ENCODE results near the gene HEXD. TPM values are rescaled to one million over a fixed set of nuclear protein-coding genes. Genes with fewer than 3 reads are reported as not detected.
A peak's percentile ranks its signal among the peaks of the same experiment; 100 is the strongest.

HEXD gene
- total and polyA plus RNA-seq, 5 donors: 13.6 to 24.4 (median 19.4) TPM

DNA sequence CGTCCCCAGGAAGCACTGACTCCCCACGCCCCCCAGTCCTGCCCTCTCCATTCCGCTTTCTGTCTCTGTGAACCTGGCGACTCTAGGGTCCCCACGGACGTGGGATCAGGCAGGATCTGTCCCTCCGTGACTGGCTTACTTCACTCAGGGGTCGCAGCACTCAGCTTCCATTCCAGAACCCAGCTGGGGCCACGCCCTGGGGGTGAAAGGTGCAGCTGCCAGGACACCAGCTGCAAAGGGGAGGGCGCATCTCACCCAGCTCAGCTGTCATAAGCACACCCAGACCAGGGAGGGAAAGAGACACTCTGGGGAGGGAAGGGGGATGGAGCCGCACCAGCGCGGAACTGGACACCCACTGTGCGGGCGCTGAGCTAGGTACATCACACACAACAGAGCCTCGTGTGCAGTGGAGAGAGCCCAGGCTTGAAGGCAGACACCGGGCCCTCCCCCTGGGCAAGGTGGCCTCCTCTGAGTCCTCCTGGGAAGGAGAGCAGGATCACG, 18.5 kb upstream of the HEXD start:
- H3K4me3 ChIP-seq (ENCODE audit: low read length): no peak overlapping the region
- no peaks in the 10 kb centered on the region for H3K9me3 ChIP-seq (ENCODE audit: control insufficient read depth, low read length)
- WGBS: 87% methylated on average over 18 of the region's 18 CpGs
- intact Hi-C loops (cut with DNase I): no loop called here
- ATAC-seq (no peak), DNase-seq (peak in 2 of 3 donors; percentile 22 to 42)
- H3K27ac ChIP-seq (ENCODE audit: low read length): no peak overlapping the region
- H3K4me1 ChIP-seq (ENCODE audit: control insufficient read depth, insufficient read depth, low read length): no peaks in the 10 kb centered on the region
- H3K27me3 ChIP-seq (ENCODE audit: control insufficient read depth, insufficient read depth): no peaks in the 10 kb centered on the region

DNA sequence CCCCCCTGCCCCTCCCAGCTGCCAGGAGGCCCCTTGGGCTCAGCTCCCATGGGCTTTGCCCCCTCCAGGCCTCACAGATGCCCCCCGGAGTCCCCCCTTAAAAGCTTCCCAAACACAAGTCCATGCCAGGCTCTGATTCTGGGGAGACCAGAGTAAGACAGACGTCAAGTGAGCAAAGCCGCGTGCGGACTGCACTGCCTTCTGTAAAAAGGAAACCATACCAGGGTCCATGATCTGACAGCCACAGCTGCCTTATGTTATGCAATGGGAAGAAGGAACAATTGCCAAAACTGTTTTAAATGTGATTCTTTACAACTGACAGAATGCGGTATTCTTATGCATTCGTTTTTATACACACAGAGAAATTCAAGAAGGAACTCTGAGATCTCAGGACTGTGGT, 17.9 kb upstream of the HEXD start:
- H3K27ac ChIP-seq (ENCODE audit: low read length): no peak overlapping the region
- no peaks in the 10 kb centered on the region for H3K9me3 ChIP-seq (ENCODE audit: control insufficient read depth, low read length)
- intact Hi-C loops (cut with DNase I): no loop called here
- no peaks in the 10 kb centered on the region for H3K27me3 ChIP-seq (ENCODE audit: control insufficient read depth, insufficient read depth)
- WGBS: 71% methylated on average over 7 of the region's 7 CpGs
- no peak overlapping the region for H3K4me3 ChIP-seq (ENCODE audit: low read length)
- peak in 1 of 3 donors; percentile 47 for DNase-seq
- no peak for ATAC-seq
- H3K4me1 ChIP-seq (ENCODE audit: control insufficient read depth, insufficient read depth, low read length): no peaks in the 10 kb centered on the region

DNA sequence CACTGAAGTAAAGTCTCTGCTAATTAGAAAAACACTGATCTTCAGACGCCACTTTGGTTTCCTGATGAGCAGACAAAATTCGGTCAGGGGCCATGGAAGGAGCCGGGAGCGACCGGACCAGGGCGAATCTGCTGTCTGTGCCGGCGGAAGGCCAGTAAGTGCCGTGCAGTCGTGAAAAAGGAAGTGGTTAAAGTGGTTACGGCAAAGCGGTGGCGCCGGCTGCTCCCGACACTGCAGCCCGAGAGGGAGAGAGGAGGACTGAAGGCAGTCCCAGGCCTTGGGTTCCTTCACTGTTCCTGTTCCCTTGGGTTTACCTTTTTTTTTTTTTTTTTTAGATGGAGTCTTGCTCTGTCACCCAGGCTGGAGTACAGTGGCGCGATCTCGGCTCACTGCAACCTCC, 17.3 kb upstream of the HEXD start:
- DNase-seq (peak in 2 of 3 donors; percentile 74 to 80), ATAC-seq (no peak)
- intact Hi-C loops (cut with DNase I): no loop called here
- no peaks in the 10 kb centered on the region for H3K27me3 ChIP-seq (ENCODE audit: control insufficient read depth, insufficient read depth)
- H3K9me3 ChIP-seq (ENCODE audit: control insufficient read depth, low read length): no peaks in the 10 kb centered on the region
- no peak overlapping the region for H3K4me3 ChIP-seq (ENCODE audit: low read length)
- no peak overlapping the region for H3K27ac ChIP-seq (ENCODE audit: low read length)
- whole genome bisulfite sequencing: 85% methylated on average over 19 of the region's 19 CpGs
- no peaks in the 10 kb centered on the region for H3K4me1 ChIP-seq (ENCODE audit: control insufficient read depth, insufficient read depth, low read length)

DNA sequence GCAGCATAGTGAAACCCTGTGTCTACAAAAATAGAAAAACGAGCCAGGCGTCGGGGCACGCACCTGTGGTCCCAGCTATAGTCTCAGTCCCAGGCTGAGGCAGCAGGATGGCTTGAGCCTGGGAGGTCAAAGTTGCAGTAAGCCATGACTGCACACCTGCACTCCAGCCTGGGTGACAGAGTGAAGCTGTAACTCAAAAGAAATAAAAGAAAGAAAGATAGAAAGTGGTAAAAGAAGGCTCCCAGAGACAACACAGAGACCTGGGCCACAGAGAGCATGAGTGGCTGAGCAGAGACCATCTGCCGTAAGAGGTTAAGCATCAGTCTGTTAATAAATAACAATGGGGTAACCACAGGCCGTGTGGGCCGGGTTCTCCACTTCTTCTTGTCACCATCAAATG, 15.3 kb upstream of the HEXD start:
- no peak overlapping the region for H3K27ac ChIP-seq (ENCODE audit: low read length)
- ATAC-seq (no peak), DNase-seq (no peak)
- H3K27me3 ChIP-seq (ENCODE audit: control insufficient read depth, insufficient read depth): no peaks in the 10 kb centered on the region
- WGBS: 89% methylated on average over 7 of the region's 7 CpGs
- no peak overlapping the region for H3K4me3 ChIP-seq (ENCODE audit: low read length)
- intact Hi-C loops (cut with DNase I): no loop called here
- no peaks in the 10 kb centered on the region for H3K9me3 ChIP-seq (ENCODE audit: control insufficient read depth, low read length)
- no peaks in the 10 kb centered on the region for H3K4me1 ChIP-seq (ENCODE audit: control insufficient read depth, insufficient read depth, low read length)

DNA sequence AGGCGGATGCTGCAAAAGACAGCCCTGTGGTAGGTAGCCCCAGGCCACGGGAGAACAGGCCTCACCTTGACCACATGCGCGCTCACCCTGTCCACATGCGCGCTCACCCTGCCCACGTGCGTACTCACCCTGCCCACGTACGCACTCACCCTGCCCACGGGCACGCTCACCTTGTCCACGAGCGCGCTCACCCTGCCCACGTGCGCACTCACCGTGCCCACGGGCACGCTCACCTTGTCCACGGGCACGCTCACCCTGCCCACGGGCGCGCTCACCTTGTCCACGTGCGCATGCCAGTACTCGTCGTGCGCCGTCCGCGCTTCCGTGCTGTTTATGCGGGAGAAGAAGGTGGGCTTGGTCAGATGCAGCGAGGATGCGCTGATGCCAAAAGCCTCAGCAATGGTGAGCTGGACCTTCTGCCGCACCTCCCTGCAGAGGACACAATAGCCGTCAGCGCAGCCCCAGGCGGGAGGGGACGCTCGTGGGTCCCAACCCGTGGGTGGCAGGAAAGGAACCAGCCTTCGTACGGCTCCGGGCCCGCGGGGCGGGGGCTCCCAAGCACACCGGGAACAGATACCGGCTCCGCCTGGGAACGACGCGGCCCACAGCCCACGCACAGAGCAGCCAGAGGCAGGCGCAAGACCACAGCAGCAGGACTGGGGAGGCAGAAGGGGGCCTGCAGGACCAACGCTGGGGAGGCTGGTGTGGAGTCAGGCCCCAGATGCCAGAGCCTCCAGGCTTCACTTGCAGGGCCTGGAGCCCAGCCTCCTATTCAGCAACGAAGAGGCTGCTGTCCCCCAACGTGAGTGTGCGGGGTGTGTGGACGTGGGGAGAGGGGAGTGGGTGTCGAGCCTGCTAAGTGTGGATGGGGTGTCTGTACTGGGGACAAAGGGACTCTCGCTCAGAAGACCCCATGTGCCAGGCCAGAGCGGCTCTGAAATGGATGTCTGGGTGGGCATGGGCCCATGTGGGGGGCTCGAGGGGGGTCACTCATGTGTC, 14.2 kb upstream of the HEXD start:
- Histone ChIP-seq H3K4me1 (ENCODE audit: control insufficient read depth, insufficient read depth, low read length) (no peaks in the 10 kb centered on the region), H3K4me3 (ENCODE audit: low read length) (no peak overlapping the region), H3K9me3 (ENCODE audit: control insufficient read depth, low read length) (no peaks in the 10 kb centered on the region), H3K27me3 (ENCODE audit: control insufficient read depth, insufficient read depth) (no peaks in the 10 kb centered on the region), H3K27ac (ENCODE audit: low read length) (no peak overlapping the region)
- ATAC-seq (peak in 1 of 2 donors; percentile 12), DNase-seq (peak in 1 of 3 donors; percentile 40)
- intact Hi-C loops (cut with DNase I): no loop called here
- 95% methylated on average over 67 of the region's 67 CpGs for WGBS

DNA sequence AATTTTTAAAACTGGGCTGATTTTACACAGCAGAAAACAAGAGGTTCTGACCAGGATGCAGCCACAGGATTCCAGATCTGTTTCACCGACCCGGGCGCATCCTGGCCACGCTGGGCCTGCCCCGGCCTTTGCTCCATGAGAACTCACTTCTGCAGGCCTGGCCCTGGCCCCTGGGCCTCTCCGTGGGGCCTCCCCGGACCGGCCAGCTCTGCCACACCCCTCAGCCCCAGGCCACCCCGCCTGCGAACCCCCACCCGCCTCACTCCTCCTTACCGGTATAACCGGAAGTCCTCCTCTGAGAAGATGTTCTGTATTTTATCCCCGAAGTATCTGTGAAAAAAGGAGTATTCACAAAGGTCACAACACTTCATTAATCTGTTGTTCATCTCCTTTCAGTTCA, 13.1 kb upstream of the HEXD start:
- intact Hi-C loops (cut with DNase I): loop anchor here in 1 of 4 donors (5.0 kb wide), 1 partner anchor 48 kb away; the partner anchor contains the start of gene TEX19
- Histone ChIP-seq H3K9me3 (ENCODE audit: control insufficient read depth, low read length) (no peaks in the 10 kb centered on the region), H3K4me3 (ENCODE audit: low read length) (no peak overlapping the region), H3K4me1 (ENCODE audit: control insufficient read depth, insufficient read depth, low read length) (no peaks in the 10 kb centered on the region), H3K27ac (ENCODE audit: low read length) (no peak overlapping the region), H3K27me3 (ENCODE audit: control insufficient read depth, insufficient read depth) (no peaks in the 10 kb centered on the region)
- 92% methylated on average over 14 of the region's 14 CpGs for WGBS
- ATAC-seq (no peak), DNase-seq (no peak)

DNA sequence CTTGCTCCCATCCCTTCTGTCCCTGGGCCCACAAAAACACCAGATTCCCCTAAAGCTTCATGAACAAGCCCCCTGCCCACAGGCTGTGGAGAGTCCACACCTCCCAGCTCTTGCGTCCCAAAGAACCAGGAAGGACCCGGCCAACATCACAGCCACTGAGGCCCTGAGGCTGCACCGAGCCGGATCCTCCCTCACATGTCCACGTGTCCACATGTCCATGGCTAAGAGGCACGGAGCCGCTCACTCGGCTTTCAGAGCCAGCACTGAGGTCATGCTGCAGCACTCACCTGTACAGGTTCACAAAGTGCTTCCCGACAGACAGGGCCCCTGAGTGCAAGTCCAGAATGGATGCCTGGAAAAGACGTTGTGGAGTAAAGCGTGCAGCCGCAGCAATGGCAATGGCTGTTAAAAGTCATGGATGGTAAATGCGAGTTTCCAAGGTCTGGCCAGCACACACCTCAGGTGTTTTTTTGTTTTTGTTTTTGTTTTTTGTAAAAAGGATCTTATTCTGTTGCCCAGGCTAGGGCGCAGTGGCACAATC, 11.9 kb upstream of the HEXD start:
- ATAC-seq: no peak
- WGBS: 94% methylated on average over 14 of the region's 14 CpGs
- no peak overlapping the region for H3K4me3 ChIP-seq (ENCODE audit: low read length)
- no peak overlapping the region for H3K27ac ChIP-seq (ENCODE audit: low read length)
- H3K27me3 ChIP-seq (ENCODE audit: control insufficient read depth, insufficient read depth): no peaks in the 10 kb centered on the region
- no peaks in the 10 kb centered on the region for H3K9me3 ChIP-seq (ENCODE audit: control insufficient read depth, low read length)
- H3K4me1 ChIP-seq (ENCODE audit: control insufficient read depth, insufficient read depth, low read length): no peaks in the 10 kb centered on the region
- intact Hi-C loops (cut with DNase I): loop anchor here in 1 of 4 donors (5.0 kb wide), 1 partner anchor 49 kb away; the partner anchor contains the start of gene TEX19
- no peak for DNase-seq

DNA sequence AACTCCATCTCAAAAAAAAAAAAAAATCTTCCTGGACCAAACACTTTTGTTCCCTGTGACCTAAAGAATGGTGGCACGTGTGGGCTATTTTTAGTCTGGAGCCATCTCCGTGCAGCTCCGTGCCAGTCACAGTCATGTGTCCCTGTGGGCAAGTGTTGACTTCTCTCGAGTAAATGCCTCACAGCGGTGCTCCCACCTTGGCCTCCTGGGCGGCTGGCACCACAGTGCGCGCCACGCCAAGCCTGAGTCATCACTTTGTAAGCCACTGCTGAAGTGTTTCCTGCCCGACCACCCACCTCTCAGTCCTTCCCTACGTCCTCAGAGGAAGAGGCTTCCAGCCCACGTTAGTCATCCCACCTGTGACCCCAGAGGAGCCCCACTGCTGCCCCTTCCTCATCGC, 10.9 kb upstream of the HEXD start:
- Histone ChIP-seq H3K4me1 (ENCODE audit: control insufficient read depth, insufficient read depth, low read length) (no peaks in the 10 kb centered on the region), H3K27me3 (ENCODE audit: control insufficient read depth, insufficient read depth) (no peaks in the 10 kb centered on the region), H3K4me3 (ENCODE audit: low read length) (no peak overlapping the region), H3K27ac (ENCODE audit: low read length) (peak overlapping the region; percentile 37), H3K9me3 (ENCODE audit: control insufficient read depth, low read length) (no peaks in the 10 kb centered on the region)
- ATAC-seq (peak; percentile 69 to 89), DNase-seq (peak in 2 of 3 donors; percentile 43 to 71)
- WGBS: 62% methylated on average over 13 of the region's 13 CpGs
- intact Hi-C loops (cut with DNase I): loop anchor here in 1 of 4 donors (5.0 kb wide), 1 partner anchor 50 kb away; the partner anchor contains the start of gene TEX19

DNA sequence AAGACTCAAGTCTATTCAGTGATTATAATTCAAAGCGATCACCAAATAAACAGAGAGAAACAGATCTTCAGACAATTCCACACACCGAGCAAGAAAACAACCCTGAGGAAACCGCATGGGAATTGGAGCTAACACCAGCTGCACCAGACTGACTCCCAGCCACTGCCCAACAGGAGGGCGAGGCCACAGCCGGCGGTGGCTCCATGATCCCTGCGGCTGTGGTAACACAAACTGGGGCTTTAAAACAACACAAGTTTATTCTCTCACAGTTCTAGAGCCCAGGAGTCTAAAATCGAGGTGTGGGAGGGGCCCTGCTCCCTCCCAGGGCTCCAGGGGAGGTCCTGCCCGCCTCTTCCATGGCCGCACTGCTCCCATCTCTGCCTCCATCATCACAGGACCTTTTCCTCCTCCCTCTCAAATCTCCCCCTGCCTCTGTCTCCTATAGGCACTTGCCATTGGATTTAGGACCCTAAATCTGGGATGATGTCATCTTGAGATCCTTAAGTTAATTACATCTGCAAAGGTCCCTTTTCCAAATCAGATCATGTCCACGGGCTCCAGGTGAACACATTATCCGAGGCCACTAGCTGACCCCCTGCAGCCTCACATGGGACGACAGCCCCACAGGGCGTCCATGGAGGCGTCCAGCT, 9.7 kb upstream of the HEXD start:
- ATAC-seq (no peak), DNase-seq (no peak)
- Histone ChIP-seq H3K27ac (ENCODE audit: low read length) (no peak overlapping the region), H3K9me3 (ENCODE audit: control insufficient read depth, low read length) (no peaks in the 10 kb centered on the region), H3K27me3 (ENCODE audit: control insufficient read depth, insufficient read depth) (no peaks in the 10 kb centered on the region), H3K4me1 (ENCODE audit: control insufficient read depth, insufficient read depth, low read length) (no peaks in the 10 kb centered on the region), H3K4me3 (ENCODE audit: low read length) (no peak overlapping the region)
- intact Hi-C loops (cut with DNase I): loop anchor here in 1 of 4 donors (5.0 kb wide), 1 partner anchor 51 kb away; the partner anchor contains the start of gene TEX19
- 89% methylated on average over 15 of the region's 15 CpGs for WGBS

DNA sequence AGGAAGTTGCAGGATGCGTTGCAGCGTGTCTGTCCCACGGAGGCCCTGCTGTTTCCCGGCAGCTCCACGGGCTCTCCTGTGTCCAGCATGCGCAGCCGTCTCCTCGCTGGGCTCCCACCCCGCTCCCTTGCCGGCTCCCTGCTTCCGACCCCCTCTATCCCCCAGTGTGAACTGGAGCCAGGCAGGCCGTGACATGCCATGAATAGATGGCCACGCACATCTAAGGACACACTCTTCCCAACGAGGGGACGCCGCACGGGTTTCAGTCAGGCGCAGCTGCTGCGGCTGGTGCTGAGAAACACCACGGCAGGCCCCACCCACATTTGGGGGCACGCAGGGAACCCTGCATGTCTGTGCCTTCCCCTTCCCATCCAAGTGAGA, 9.2 kb upstream of the HEXD start:
- ATAC-seq (no peak), DNase-seq (no peak)
- H3K4me3 ChIP-seq (ENCODE audit: low read length): no peak overlapping the region
- H3K27me3 ChIP-seq (ENCODE audit: control insufficient read depth, insufficient read depth): no peaks in the 10 kb centered on the region
- H3K9me3 ChIP-seq (ENCODE audit: control insufficient read depth, low read length): no peaks in the 10 kb centered on the region
- 94% methylated on average over 21 of the region's 21 CpGs for WGBS
- no peak overlapping the region for H3K27ac ChIP-seq (ENCODE audit: low read length)
- intact Hi-C loops (cut with DNase I): loop anchor here in 1 of 4 donors (5.0 kb wide), 1 partner anchor 52 kb away; the partner anchor contains the start of gene TEX19
- no peaks in the 10 kb centered on the region for H3K4me1 ChIP-seq (ENCODE audit: control insufficient read depth, insufficient read depth, low read length)
